SK-N-SH (cell line): ENCODE measurements around the gene KCNN2.

Source experiments
- CHD2 ChIP-seq: fragments of 150-350 bp; IDR thresholded peaks from 2 replicates; pipeline ENCODE4 v1.6.1; 2018; ENCODE audit warnings: low read length; ENCODE audit not compliant: partially characterized antibody
- EP300 ChIP-seq, 2 experiments: IDR thresholded peaks; 2 replicates each; pipeline versions ENCODE4 v1.4.0 to v1.6.1; 2012; ENCODE audit warnings: borderline replicate concordance in 1 of 2, low read depth in 1 of 2, low read length in 1 of 2
- GABPA ChIP-seq: IDR thresholded peaks from 2 replicates; pipeline ENCODE4 v1.4.0; 2012; ENCODE audit warnings: low read depth, mild to moderate bottlenecking
- JUND ChIP-seq: IDR thresholded peaks from 2 replicates; pipeline ENCODE4 v1.4.0; 2012
- POLR2AphosphoS5 ChIP-seq: IDR thresholded peaks from 2 replicates; pipeline ENCODE4 v1.6.1; 2012; ENCODE audit warnings: low read depth, low read length
- TF ChIP-seq, protein P1 (sequence below): fragments of 200-600 bp; sonication (generic); IDR thresholded peaks from 2 replicates; pipeline ENCODE4 v1.6.1; 2017; ENCODE audit warnings: antibody characterized with exemption, mild to moderate bottlenecking, moderate library complexity
- TF ChIP-seq, protein P2 (sequence below): IDR thresholded peaks from 2 replicates; pipeline ENCODE4 v1.4.0; 2012; ENCODE audit warnings: low read depth
- TF ChIP-seq, protein P3 (sequence below): IDR thresholded peaks from 2 replicates; pipeline ENCODE4 v1.4.0; 2012; ENCODE audit warnings: low read depth, borderline replicate concordance

DNA sequence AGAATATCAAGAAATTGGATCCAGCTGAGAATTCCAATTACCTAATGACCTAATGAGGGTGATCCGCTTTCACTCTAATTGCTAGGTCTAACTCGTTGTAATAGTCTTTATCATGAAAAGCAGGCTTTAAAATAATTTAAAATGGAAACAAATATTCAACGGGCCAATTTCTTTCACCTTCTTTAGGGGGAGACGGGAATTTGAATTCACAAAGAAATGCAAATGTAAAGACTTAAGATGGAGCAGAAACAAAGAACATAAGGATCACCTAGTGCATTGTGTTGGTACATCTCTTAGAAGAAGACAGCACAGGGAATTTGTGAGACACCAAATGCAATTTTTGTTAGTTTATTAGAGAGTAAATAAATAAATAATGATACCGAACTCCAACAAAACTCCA, 1.5 kb upstream of the KCNN2 start:
- TF ChIP-seq POLR2AphosphoS5 (no peak), CHD2 (no peak), EP300 (IDR thresholded peaks at IDR 0.05; ENCODE audit: borderline replicate concordance in 1 of 2, low read depth in 1 of 2, low read length in 1 of 2) (no peak), GABPA (no peak), JUND (no peak)
- TF ChIP-seq, protein P1, sequence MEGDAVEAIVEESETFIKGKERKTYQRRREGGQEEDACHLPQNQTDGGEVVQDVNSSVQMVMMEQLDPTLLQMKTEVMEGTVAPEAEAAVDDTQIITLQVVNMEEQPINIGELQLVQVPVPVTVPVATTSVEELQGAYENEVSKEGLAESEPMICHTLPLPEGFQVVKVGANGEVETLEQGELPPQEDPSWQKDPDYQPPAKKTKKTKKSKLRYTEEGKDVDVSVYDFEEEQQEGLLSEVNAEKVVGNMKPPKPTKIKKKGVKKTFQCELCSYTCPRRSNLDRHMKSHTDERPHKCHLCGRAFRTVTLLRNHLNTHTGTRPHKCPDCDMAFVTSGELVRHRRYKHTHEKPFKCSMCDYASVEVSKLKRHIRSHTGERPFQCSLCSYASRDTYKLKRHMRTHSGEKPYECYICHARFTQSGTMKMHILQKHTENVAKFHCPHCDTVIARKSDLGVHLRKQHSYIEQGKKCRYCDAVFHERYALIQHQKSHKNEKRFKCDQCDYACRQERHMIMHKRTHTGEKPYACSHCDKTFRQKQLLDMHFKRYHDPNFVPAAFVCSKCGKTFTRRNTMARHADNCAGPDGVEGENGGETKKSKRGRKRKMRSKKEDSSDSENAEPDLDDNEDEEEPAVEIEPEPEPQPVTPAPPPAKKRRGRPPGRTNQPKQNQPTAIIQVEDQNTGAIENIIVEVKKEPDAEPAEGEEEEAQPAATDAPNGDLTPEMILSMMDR: no peak
- TF ChIP-seq, protein P2, sequence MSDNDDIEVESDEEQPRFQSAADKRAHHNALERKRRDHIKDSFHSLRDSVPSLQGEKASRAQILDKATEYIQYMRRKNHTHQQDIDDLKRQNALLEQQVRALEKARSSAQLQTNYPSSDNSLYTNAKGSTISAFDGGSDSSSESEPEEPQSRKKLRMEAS: no peak
- TF ChIP-seq, protein P3, sequence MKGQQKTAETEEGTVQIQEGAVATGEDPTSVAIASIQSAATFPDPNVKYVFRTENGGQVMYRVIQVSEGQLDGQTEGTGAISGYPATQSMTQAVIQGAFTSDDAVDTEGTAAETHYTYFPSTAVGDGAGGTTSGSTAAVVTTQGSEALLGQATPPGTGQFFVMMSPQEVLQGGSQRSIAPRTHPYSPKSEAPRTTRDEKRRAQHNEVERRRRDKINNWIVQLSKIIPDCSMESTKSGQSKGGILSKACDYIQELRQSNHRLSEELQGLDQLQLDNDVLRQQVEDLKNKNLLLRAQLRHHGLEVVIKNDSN: no peak
